GM23338 (cell line): ENCODE data around the gene IGF2BP2. TPM values are rescaled to one million over a fixed set of nuclear protein-coding genes. Genes with fewer than 3 reads are reported as not detected.

Experiments used
- ATAC-seq: fragments of 200-7000 bp; cut with Tn5 transposase; 3 replicates; pipeline ENCODE4 v1.9.1; 2020
- DNase-seq: peaks from one replicate; pipeline ENCODE4 v3.0.0-alpha.2; 2015; ENCODE audit warnings: low spot score
- H2AFZ ChIP-seq: fragments of 200-600 bp; sonication (generic); 2 replicates; pipeline ENCODE4 v1.8.0; 2016; ENCODE audit warnings: antibody characterized with exemption, mild to moderate bottlenecking, moderate library complexity
- H3F3A ChIP-seq: fragments of 200-600 bp; sonication (generic); replicated peaks from 2 replicates; pipeline ENCODE4 v1.8.0; 2017; ENCODE audit warnings: antibody characterized with exemption, mixed run types, low read depth
- H3K27ac ChIP-seq: fragments of 200-600 bp; sonication (generic); 2 replicates; pipeline ENCODE4 v1.6.1; 2016; ENCODE audit warnings: low read depth
- H3K27me3 ChIP-seq: fragments of 200-600 bp; sonication (generic); 2 replicates; pipeline ENCODE4 v1.8.0; 2016; ENCODE audit warnings: mild to moderate bottlenecking, mixed run types, moderate library complexity; ENCODE audit not compliant: insufficient read depth
- H3K36me3 ChIP-seq: fragments of 200-600 bp; sonication (generic); 2 replicates; pipeline ENCODE4 v1.8.0; 2016; ENCODE audit warnings: mild to moderate bottlenecking; ENCODE audit not compliant: insufficient read depth
- H3K4me1 ChIP-seq: fragments of 200-600 bp; sonication (generic); 2 replicates; pipeline ENCODE4 v1.8.0; 2016; ENCODE audit warnings: mild to moderate bottlenecking, moderate library complexity; ENCODE audit not compliant: insufficient read depth
- H3K4me2 ChIP-seq: fragments of 200-600 bp; sonication (generic); 2 replicates; pipeline ENCODE4 v1.7.1; 2017; ENCODE audit warnings: mixed run types
- H3K4me3 ChIP-seq: fragments of 200-600 bp; sonication (generic); 2 replicates; pipeline ENCODE4 v1.6.1; 2016; ENCODE audit warnings: mixed run types
- H3K79me2 ChIP-seq: fragments of 200-600 bp; sonication (generic); replicated peaks from 2 replicates; pipeline ENCODE4 v1.8.0; 2017; ENCODE audit warnings: mild to moderate bottlenecking; ENCODE audit not compliant: insufficient read depth
- H3K9me2 ChIP-seq: fragments of 200-600 bp; sonication (generic); 2 replicates; pipeline ENCODE4 v1.8.0; 2017; ENCODE audit not compliant: insufficient read depth
- H4K20me1 ChIP-seq: fragments of 200-600 bp; sonication (generic); replicated peaks from 2 replicates; pipeline ENCODE4 v1.8.0; 2017; ENCODE audit warnings: mild to moderate bottlenecking; ENCODE audit not compliant: insufficient read depth
- H3K27ac Mint-ChIP-seq: 2 replicates; pipeline ENCODE4 v1.8.0; 2020; ENCODE audit warnings: inconsistent platforms, mild to moderate bottlenecking, moderate library complexity, mixed read lengths
- H3K27me3 Mint-ChIP-seq: 3 replicates; pipeline ENCODE4 v1.8.0; 2022; ENCODE audit warnings: low read depth, mild to moderate bottlenecking, moderate library complexity, mixed read lengths, inconsistent platforms; ENCODE audit not compliant: insufficient read depth, poor library complexity
- H3K36me3 Mint-ChIP-seq: 3 replicates; pipeline ENCODE4 v1.8.0; 2021; ENCODE audit warnings: low read depth, mild to moderate bottlenecking, inconsistent platforms, moderate library complexity, mixed read lengths
- H3K4me1 Mint-ChIP-seq: 3 replicates; pipeline ENCODE4 v1.8.0; 2020; ENCODE audit warnings: mild to moderate bottlenecking, inconsistent platforms, mixed read lengths
- H3K4me3 Mint-ChIP-seq: 3 replicates; pipeline ENCODE4 v1.8.0; 2021; ENCODE audit warnings: moderate library complexity, mild to moderate bottlenecking, inconsistent platforms, mixed read lengths
- H3K9me3 Mint-ChIP-seq: 3 replicates; pipeline ENCODE4 v1.8.0; 2020; ENCODE audit warnings: moderate library complexity, mild to moderate bottlenecking, inconsistent platforms, mixed read lengths
- CREB1 ChIP-seq: fragments of 250-450 bp; sonication (Bioruptor Pico); IDR thresholded peaks from 2 replicates; pipeline ENCODE4 v1.5.0; 2020; ENCODE audit warnings: low read depth, mild to moderate bottlenecking, moderate library complexity
- EZH2phosphoT487 ChIP-seq: fragments of 200-600 bp; sonication (generic); IDR thresholded peaks from one replicate; pipeline ENCODE4 v1.8.1; 2018; ENCODE audit warnings: antibody characterized with exemption; ENCODE audit not compliant: unreplicated experiment
- JUNB ChIP-seq: IDR thresholded peaks from one replicate; pipeline ENCODE4 v1.6.1; 2016; ENCODE audit warnings: antibody characterized with exemption; ENCODE audit not compliant: unreplicated experiment
- NANOG ChIP-seq: IDR thresholded peaks from 2 replicates; pipeline ENCODE4 v1.6.1; 2016; ENCODE audit warnings: antibody characterized with exemption, borderline replicate concordance
- POLR2AphosphoS5 ChIP-seq: IDR thresholded peaks from 2 replicates; pipeline ENCODE4 v1.6.1; 2016; ENCODE audit warnings: antibody characterized with exemption, low read depth
- STAT1 ChIP-seq: IDR thresholded peaks from one replicate; pipeline ENCODE4 v1.6.1; 2016; ENCODE audit warnings: antibody characterized with exemption; ENCODE audit not compliant: unreplicated experiment
- ZNF114 ChIP-seq: fragments of 250-450 bp; sonication (Bioruptor Pico); IDR thresholded peaks from 2 replicates; pipeline ENCODE4 v1.5.0; 2020; ENCODE audit warnings: mild to moderate bottlenecking, moderate library complexity
- ZNF331 ChIP-seq: fragments of 250-450 bp; sonication (Bioruptor Pico); IDR thresholded peaks from 2 replicates; pipeline ENCODE4 v1.5.0; 2020; ENCODE audit warnings: low read depth, mild to moderate bottlenecking, moderate library complexity
- polyA plus RNA-seq: library from polyadenylated mRNA; unstranded; fragments of >200 nt; fragmentation: Nextera tagmentation; extraction: Ambion mirVana; gene quantifications from 2 replicates; pipeline ENCODE4 v1.2.1, GENCODE V29; 2016
- total RNA-seq: library from RNA; depleted of rRNA; stranded (reverse); fragments of >200 nt; shearing (Covaris generic); gene quantifications from 2 replicates; pipeline ENCODE4 v1.2.3, GENCODE V29; 2014
- TF ChIP-seq, protein P1 (sequence below), 2 experiments: fragments of 200-600 bp in 1 of 2; sonication (generic) in 1 of 2; conservative IDR thresholded peaks; 2 replicates each; pipeline versions ENCODE4 v1.5.1 to v1.6.1; 2016 to 2017; ENCODE audit warnings: antibody characterized with exemption in 2 of 2, low read depth in 2 of 2, mild to moderate bottlenecking in 2 of 2, moderate library complexity in 1 of 2
- TF ChIP-seq, protein P2 (sequence below): IDR thresholded peaks from 2 replicates; pipeline ENCODE4 v1.6.1; 2016; ENCODE audit warnings: antibody characterized with exemption
- TF ChIP-seq, protein P3 (sequence below): fragments of 250-450 bp; sonication (Bioruptor Pico); IDR thresholded peaks from 2 replicates; pipeline ENCODE4 v1.5.0; 2020; ENCODE audit warnings: mild to moderate bottlenecking, moderate library complexity
- TF ChIP-seq, protein P4 (sequence below): IDR thresholded peaks from one replicate; pipeline ENCODE4 v1.6.1; 2018; ENCODE audit warnings: antibody characterized with exemption; ENCODE audit not compliant: unreplicated experiment

Gene IGF2BP2
- total and polyA plus RNA-seq, 2 experiments from 2014 or later, result 82.9 to 84.5 TPM

DNA sequence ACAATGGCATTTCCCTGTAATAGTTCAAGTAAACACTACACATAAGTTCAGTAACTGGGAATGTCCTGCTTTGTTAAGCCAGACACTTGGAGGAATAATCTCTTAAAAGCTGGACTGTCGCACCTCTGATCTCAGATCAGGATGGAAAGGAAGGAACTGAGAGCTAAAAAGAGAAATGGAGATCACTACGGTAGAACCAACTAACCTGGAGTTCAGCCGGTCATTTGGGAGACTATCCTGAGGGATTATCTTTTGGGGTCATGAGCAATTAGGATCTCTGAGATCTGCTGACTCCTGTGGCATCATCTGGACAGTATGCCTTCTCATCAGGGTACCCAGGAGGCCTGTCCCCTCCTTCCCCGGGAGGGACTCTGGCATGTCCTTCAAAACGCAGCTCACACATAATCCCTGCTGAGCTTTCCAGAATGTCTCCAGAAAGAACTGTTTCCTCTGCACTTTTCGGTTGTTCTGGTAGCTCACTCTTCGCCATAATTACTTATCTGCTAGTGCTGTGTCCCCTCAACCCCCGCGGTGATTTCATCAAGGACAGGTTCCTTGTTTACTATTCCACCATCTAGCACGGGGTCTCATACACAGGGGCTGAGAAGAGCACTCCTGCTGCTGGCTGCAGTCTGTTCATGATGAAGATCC, 123.1 kb downstream of the IGF2BP2 start:
- Histone ChIP-seq H3K27ac (0 out of 2 replicates have a peak overlapping the region, but pooled peaks have one; percentile 65), H3K36me3 (no peaks in the 10 kb centered on the region), H2AFZ (no peak overlapping the region), H3K9me2 (no peaks in the 10 kb centered on the region), H3K4me1 (peaks cover 33% of the 10 kb centered on the region), H3F3A (no peaks in the 10 kb centered on the region), H3K4me2 (peak overlapping the region; percentile 56; the same call in 1 of the 2 replicates), H3K4me3 (no peak overlapping the region), H3K79me2 (peaks cover 98% of the 10 kb centered on the region), H4K20me1 (peaks cover 15% of the 10 kb centered on the region; the same call in 1 of the 2 replicates), H3K27me3 (no peaks in the 10 kb centered on the region)
- TF ChIP-seq NANOG (no peak), ZNF331 (CRISPR knock-in tag) (no peak), JUNB (no peak), STAT1 (no peak), CREB1 (CRISPR knock-in tag) (no peak), POLR2AphosphoS5 (no peak), EZH2phosphoT487 (no peak), ZNF114 (CRISPR knock-in tag) (no peak)
- TF ChIP-seq, protein P1, sequence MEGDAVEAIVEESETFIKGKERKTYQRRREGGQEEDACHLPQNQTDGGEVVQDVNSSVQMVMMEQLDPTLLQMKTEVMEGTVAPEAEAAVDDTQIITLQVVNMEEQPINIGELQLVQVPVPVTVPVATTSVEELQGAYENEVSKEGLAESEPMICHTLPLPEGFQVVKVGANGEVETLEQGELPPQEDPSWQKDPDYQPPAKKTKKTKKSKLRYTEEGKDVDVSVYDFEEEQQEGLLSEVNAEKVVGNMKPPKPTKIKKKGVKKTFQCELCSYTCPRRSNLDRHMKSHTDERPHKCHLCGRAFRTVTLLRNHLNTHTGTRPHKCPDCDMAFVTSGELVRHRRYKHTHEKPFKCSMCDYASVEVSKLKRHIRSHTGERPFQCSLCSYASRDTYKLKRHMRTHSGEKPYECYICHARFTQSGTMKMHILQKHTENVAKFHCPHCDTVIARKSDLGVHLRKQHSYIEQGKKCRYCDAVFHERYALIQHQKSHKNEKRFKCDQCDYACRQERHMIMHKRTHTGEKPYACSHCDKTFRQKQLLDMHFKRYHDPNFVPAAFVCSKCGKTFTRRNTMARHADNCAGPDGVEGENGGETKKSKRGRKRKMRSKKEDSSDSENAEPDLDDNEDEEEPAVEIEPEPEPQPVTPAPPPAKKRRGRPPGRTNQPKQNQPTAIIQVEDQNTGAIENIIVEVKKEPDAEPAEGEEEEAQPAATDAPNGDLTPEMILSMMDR (conservative IDR thresholded peaks at IDR 0.05; ENCODE audit: low read depth in 2 of 2), result no peak
- TF ChIP-seq, protein P2, sequence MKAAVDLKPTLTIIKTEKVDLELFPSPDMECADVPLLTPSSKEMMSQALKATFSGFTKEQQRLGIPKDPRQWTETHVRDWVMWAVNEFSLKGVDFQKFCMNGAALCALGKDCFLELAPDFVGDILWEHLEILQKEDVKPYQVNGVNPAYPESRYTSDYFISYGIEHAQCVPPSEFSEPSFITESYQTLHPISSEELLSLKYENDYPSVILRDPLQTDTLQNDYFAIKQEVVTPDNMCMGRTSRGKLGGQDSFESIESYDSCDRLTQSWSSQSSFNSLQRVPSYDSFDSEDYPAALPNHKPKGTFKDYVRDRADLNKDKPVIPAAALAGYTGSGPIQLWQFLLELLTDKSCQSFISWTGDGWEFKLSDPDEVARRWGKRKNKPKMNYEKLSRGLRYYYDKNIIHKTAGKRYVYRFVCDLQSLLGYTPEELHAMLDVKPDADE, result no peak
- TF ChIP-seq, protein P3, sequence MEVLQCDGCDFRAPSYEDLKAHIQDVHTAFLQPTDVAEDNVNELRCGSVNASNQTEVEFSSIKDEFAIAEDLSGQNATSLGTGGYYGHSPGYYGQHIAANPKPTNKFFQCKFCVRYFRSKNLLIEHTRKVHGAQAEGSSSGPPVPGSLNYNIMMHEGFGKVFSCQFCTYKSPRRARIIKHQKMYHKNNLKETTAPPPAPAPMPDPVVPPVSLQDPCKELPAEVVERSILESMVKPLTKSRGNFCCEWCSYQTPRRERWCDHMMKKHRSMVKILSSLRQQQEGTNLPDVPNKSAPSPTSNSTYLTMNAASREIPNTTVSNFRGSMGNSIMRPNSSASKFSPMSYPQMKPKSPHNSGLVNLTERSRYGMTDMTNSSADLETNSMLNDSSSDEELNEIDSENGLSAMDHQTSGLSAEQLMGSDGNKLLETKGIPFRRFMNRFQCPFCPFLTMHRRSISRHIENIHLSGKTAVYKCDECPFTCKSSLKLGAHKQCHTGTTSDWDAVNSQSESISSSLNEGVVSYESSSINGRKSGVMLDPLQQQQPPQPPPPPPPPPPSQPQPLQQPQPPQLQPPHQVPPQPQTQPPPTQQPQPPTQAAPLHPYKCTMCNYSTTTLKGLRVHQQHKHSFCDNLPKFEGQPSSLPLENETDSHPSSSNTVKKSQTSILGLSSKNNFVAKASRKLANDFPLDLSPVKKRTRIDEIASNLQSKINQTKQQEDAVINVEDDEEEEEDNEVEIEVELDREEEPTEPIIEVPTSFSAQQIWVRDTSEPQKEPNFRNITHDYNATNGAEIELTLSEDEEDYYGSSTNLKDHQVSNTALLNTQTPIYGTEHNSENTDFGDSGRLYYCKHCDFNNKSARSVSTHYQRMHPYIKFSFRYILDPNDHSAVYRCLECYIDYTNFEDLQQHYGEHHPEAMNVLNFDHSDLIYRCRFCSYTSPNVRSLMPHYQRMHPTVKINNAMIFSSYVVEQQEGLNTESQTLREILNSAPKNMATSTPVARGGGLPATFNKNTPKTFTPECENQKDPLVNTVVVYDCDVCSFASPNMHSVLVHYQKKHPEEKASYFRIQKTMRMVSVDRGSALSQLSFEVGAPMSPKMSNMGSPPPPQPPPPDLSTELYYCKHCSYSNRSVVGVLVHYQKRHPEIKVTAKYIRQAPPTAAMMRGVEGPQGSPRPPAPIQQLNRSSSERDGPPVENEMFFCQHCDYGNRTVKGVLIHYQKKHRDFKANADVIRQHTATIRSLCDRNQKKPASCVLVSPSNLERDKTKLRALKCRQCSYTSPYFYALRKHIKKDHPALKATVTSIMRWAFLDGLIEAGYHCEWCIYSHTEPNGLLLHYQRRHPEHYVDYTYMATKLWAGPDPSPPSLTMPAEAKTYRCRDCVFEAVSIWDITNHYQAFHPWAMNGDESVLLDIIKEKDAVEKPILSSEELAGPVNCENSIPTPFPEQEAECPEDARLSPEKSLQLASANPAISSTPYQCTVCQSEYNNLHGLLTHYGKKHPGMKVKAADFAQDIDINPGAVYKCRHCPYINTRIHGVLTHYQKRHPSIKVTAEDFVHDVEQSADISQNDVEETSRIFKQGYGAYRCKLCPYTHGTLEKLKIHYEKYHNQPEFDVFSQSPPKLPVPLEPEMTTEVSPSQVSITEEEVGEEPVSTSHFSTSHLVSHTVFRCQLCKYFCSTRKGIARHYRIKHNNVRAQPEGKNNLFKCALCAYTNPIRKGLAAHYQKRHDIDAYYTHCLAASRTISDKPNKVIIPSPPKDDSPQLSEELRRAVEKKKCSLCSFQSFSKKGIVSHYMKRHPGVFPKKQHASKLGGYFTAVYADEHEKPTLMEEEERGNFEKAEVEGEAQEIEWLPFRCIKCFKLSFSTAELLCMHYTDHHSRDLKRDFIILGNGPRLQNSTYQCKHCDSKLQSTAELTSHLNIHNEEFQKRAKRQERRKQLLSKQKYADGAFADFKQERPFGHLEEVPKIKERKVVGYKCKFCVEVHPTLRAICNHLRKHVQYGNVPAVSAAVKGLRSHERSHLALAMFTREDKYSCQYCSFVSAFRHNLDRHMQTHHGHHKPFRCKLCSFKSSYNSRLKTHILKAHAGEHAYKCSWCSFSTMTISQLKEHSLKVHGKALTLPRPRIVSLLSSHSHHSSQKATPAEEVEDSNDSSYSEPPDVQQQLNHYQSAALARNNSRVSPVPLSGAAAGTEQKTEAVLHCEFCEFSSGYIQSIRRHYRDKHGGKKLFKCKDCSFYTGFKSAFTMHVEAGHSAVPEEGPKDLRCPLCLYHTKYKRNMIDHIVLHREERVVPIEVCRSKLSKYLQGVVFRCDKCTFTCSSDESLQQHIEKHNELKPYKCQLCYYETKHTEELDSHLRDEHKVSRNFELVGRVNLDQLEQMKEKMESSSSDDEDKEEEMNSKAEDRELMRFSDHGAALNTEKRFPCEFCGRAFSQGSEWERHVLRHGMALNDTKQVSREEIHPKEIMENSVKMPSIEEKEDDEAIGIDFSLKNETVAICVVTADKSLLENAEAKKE (CRISPR knock-in tag), result no peak
- TF ChIP-seq, protein P4, sequence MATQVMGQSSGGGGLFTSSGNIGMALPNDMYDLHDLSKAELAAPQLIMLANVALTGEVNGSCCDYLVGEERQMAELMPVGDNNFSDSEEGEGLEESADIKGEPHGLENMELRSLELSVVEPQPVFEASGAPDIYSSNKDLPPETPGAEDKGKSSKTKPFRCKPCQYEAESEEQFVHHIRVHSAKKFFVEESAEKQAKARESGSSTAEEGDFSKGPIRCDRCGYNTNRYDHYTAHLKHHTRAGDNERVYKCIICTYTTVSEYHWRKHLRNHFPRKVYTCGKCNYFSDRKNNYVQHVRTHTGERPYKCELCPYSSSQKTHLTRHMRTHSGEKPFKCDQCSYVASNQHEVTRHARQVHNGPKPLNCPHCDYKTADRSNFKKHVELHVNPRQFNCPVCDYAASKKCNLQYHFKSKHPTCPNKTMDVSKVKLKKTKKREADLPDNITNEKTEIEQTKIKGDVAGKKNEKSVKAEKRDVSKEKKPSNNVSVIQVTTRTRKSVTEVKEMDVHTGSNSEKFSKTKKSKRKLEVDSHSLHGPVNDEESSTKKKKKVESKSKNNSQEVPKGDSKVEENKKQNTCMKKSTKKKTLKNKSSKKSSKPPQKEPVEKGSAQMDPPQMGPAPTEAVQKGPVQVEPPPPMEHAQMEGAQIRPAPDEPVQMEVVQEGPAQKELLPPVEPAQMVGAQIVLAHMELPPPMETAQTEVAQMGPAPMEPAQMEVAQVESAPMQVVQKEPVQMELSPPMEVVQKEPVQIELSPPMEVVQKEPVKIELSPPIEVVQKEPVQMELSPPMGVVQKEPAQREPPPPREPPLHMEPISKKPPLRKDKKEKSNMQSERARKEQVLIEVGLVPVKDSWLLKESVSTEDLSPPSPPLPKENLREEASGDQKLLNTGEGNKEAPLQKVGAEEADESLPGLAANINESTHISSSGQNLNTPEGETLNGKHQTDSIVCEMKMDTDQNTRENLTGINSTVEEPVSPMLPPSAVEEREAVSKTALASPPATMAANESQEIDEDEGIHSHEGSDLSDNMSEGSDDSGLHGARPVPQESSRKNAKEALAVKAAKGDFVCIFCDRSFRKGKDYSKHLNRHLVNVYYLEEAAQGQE, result no peak
- ATAC-seq, result peak; percentile 39
- Mint-ChIP-seq H3K27ac (peak overlapping the region; percentile 88), H3K27me3 (peaks cover 7% of the 10 kb centered on the region), H3K4me1 (peaks cover 38% of the 10 kb centered on the region), H3K36me3 (no peaks in the 10 kb centered on the region), H3K4me3 (no peak overlapping the region), H3K9me3 (no peaks in the 10 kb centered on the region)
- DNase-seq, result peak; percentile 36
